HG03460 (cell line): Measurements from ENCODE around the gene OSBPL8.
"Not testable (repeated sequence)": the region's sequence is repeated elsewhere in the genome, so short reads cannot be mapped to it uniquely, and the experiment has no call there.

ENCODE experiments used
- ATAC-seq: cut with Tn5 transposase; IDR thresholded peaks from one replicate; pipeline ENCODE4 v1.9.1; 2021; ENCODE audit not compliant: unreplicated experiment

Gene OSBPL8

DNA sequence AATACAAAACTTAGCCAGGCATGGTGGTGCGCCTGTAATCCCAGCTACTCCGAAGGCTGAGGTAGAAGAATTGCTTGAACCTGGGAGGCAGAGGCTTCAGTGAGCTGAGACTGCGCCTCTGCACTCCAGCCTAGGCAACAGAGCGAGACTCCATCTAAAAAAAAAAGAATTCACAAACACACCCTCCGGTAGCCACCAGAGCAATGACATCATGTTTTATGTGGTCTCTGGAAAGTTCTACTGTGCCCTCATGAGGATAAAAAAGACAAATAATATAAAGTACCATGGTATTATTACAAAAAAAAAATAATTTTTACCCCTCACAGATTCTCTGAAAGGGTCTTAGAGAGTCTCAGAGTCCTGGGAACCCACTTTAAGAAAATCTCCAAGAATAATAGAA, 81.5 kb downstream of the OSBPL8 start:
- ATAC-seq: no peak

DNA sequence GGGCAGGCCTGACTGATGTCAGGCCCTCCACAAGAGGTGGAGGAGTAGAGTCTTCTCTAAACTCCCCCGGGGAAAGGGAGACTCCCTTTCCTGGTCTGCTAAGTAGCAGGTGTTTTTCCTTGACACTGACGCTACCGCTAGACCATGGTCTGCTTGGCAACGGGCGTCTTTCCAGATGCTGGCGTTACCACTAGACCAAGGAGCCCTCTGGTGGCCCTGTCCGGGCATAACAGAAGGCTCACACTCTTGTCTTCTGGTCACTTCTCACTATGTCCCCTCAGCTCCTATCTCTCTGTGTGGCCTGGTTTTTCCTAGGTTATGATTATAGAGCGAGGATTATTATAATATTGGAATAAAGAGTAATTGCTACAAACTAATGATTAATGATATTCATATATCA, 86.7 kb downstream of the OSBPL8 start:
- ATAC-seq: not testable (repeated sequence)

DNA sequence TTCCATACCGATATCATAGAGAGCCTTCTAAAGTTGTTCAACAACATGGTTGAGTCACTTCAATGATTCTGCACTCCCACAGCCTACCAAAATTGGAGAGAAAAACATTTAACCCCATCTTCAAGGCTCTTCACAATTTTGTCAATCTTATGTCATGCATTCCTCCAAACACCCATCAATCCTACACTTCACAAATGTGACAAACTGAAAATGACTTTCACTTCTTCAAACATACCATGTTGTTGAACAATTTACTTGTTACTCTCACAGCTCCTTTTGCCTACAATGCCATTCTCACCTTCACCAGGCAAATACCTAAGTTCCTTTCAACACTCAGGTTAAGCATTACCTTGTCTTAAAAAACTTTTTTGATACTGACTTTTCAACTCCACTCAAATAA, 88.0 kb downstream of the OSBPL8 start:
- ATAC-seq: no peak

DNA sequence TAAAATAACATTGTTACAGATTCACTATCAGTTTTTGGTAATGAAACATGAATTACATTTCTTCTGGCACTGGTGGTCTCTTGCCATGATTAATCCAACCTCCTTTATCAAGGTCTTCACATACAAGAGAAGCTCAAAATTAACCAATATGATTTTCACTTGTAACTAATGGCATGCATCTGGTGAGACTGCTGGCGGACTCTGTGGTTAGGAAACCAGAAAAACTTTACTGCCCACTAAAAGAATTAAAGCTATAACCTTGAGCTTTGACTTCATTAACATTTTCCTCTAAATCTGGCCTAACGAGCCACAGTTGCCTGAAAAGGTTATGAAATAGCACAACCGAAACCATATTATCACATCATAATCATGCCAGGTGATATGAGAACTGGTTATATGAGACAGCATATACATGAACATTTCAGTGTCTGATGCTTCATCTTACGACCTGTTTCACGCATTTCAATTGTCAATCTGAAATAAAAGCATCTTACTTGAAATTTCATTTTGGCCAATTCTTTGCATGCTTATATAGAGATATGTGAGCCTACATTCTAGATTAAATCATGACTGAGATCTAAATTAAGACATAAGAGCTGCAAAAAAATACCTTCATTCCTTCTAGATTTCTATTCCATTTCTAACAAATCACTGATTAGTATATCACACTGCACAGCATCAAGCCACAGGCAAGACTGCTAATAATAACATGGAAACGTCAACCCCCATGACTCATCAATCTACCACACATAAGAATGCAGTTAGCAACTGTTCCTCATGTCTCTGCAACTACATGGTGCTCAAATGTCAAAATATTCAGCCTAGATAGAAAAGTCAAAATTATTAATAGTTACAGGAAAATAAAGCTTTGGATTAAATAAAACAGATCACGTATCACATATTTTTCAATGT, 89.3 kb downstream of the OSBPL8 start:
- ATAC-seq: peak; percentile 88

GRCh38 chr12:76464631-76465166, 94.9 kb downstream of the OSBPL8 start:
- no peak for ATAC-seq

DNA sequence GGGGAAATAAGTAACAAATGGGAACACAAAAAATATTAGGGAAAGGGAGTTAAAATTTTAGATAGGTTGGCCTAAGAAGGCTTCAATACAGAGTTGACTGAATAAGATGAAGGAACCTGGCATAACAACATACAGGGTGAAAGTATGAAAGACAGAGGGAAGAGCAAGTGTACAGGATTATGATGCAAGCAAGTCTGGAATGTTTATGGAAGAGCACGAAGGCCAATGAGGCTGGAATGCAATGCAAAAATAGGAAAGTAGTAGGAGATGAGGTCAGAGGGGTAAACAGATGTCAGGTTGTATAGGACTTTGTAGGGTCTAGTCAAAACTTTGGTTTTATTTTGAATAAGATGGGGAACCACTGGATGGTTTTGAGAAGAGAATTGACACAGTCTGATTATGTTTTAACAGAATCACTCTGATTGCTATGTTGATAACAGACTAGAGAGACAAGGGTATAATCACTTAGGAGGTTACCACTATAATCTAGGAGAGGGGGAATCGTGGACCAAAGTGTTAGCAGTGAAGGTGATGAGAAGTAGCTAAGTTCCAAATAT, 96.8 kb downstream of the OSBPL8 start:
- no peak for ATAC-seq

- no peak for ATAC-seq
These were observed 98.8 kb downstream of the OSBPL8 start for GRCh38 chr12:76460807-76461206.

DNA sequence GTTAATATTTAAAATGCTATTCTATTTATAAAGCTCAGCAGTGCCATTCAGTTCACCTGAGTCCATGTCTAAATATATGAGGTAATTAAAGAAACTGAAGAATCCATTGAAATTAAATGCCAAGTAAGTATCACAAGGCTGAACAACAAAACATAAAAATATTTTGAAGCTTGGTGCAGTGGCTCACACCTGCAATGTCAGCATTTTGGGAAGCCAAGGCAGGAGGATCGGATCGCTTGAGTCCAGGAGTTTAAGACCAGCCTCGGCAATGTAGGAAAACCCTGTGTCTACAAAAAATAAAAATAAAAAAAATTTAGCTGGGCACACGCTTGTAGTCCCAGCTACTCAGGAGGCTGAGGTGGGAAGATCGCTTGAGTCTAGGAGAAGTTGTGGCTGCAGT, 101.8 kb downstream of the OSBPL8 start:
- ATAC-seq: no peak

DNA sequence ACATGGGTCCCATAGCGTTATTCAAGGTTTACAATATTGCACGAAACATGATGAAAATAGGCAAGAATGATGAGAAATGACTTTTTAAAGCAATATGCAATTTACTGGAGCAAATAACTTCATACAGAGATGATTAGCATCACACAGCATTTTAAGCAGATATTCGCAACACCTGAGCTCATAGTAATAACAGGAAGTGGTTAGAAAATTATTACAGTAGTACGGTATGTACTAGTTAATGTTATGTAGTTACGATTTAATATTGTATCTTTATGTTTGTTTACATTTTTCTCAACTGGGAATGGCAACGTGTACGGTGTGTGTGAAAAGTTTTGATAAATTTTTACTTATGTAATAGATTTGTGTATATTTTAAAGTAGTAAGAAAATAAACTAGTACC, 102.6 kb downstream of the OSBPL8 start:
- no peak for ATAC-seq

- ATAC-seq: peak; percentile 94
These were observed 103.8 kb downstream of the OSBPL8 start for GRCh38 chr12:76455582-76456345.

- ATAC-seq: no peak
These were observed 108.0 kb downstream of the OSBPL8 start for GRCh38 chr12:76451528-76451927.

- ATAC-seq: no peak
These were observed 108.9 kb downstream of the OSBPL8 start for GRCh38 chr12:76450690-76451089.

- ATAC-seq: no peak
These were observed 109.6 kb downstream of the OSBPL8 start for GRCh38 chr12:76449993-76450392.

DNA sequence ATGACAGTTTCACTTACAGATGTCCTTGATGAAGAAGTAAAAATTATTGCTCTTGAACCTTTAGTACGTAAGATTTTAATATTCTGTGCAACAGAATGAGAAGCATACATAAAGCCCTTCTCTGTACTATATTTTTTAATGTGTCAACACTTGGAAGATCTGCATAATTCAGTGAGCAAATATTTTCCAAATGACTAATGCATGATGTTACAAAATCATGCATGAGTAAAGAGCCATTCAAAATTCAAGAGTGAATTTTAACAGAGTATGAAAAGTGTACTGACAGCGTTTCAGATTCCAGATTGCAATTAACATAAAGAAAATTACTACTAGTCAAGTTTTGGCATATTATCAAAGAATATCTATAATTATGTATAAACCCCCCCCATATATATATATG, 110.0 kb downstream of the OSBPL8 start:
- ATAC-seq: no peak

DNA sequence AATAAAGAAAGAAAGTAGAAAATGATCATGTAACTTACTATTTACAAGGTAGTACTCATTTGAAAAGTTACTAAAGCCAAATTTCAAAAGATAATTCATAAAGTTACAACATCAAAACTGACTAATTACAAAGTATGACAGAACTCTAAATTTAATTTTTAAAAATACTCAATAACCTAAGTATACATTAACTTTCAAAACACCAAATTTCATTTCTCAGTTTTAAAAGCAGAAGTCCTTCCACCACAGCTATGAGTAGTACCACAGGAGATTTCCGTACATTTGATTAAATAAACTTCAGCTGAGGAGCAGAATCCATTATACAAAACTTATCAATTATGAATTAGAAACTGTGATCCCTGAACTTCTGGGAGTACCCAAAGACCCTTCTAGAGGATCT, 110.6 kb downstream of the OSBPL8 start:
- ATAC-seq: no peak

DNA sequence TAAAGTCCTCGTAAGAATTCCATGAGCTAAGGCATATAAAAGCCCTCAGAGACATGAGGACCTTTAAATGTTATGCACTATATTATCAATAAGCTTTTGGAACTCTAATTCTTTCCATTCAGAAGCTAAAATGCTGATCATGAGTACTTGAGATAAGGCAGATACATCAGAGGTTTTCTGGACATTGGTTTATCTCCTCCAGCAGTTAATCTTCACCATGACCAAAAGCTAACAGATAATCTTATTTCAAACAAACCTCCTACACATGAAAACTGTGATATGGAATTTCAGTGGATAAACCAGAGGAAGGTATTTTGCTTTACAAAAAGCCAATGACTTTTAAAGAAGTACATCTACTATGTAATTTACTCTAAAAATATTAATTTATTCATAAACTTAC, 113.5 kb downstream of the OSBPL8 start:
- ATAC-seq: no peak

DNA sequence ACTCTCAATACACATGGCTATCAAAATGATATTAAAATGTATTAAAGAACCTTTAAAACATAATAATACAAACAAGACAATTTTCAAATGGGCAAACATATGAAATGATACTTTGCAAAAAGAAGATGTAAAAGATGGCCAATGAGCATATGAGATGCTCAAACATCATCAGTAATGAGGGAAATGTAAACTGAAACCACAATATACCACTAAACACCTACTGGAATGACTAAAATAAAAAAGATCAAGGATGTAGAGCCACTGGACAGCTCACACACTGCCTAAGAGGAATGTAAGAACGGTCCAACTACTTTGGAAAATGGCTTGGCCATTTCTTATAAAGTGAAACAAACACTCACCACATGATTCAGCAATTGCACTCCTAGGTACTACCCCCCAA, 114.1 kb downstream of the OSBPL8 start:
- ATAC-seq: no peak

DNA sequence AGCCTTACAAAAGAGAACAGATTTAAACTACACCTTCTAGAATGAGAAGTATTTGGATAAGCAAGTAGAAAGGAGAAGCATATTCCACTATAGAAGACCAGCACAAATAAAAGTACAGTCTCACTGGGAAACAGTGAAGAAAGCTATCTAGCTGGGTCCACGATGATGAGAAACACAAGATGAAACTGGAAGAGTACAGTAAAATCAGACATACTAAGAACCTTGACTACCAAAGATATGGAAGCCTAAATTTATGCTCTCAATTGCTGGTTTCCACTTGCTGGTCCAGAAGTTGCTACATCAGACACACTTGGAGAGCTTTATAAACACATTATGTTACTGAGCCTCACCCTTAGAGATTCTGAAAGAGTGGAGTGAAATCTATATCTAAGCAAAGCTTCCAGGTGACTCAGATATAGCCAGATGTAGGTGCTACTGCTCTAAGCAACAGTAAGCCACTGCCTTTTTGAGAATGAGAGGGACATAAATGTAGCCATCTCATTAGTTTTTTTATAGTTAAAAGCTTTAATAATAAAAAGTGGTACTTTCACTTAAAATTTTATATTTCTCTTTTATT, 115.1 kb downstream of the OSBPL8 start:
- ATAC-seq: no peak

DNA sequence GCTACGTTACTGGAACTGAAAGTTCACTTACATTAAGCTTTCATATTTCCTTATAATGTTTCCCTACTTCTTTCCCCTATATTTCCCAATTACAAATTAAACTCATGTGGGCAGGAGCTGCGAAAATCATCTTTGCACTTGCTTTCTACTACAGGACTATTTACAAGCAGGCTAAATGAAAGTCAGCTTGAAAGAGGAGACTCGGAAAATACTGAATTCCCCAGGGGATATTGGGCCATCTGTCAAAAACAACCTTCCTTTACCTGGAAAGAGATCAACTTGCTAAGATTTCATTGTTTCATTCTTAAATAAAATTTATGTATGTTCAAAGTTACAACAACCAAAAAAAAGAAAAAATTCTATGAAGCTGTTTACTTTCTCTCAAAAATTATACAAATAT, 118.6 kb downstream of the OSBPL8 start:
- no peak for ATAC-seq

GRCh38 chr12:76432733-76433132, 126.8 kb downstream of the OSBPL8 start:
- ATAC-seq: no peak

DNA sequence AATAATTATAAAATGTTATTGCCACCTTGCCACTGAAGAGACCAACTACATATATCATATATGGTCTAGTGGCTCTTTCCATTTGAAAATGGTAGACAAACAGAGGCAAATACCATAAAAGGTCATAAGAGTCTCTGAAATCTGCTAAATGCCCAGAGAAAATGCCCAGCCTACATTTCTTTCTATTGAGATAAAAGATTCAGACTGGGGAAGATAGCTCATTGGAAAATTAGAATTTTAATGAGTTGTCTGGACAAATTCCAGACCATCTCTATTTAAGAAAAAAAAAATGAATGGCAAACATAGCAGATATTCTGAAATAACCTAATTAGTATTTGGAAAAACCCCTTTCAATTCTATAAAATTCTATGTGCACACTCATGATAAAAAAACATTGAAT, 131.5 kb downstream of the OSBPL8 start:
- no peak for ATAC-seq
